Glutamatergic neuron (in vitro differentiated cells): ENCODE results near the gene ZG16. TPM values are rescaled to one million over a fixed set of nuclear protein-coding genes. Genes with fewer than 3 reads are reported as not detected.
A peak's percentile ranks its signal among the peaks of the same experiment; 100 is the strongest.

Source experiments
- DNase-seq: peaks from one replicate; pipeline ENCODE4 v3.0.0; 2022
- H3K27ac Mint-ChIP-seq: one replicate; pipeline ENCODE4 v1.8.0; 2020; ENCODE audit warnings: mild to moderate bottlenecking, mixed read lengths, inconsistent platforms; ENCODE audit not compliant: unreplicated experiment
- H3K27me3 Mint-ChIP-seq: one replicate; pipeline ENCODE4 v1.8.0; 2020; ENCODE audit warnings: mild to moderate bottlenecking, moderate library complexity, mixed read lengths, inconsistent platforms; ENCODE audit not compliant: unreplicated experiment
- H3K36me3 Mint-ChIP-seq: one replicate; pipeline ENCODE4 v1.8.0; 2020; ENCODE audit warnings: mild to moderate bottlenecking, mixed read lengths, inconsistent platforms; ENCODE audit not compliant: unreplicated experiment
- H3K4me1 Mint-ChIP-seq: one replicate; pipeline ENCODE4 v1.8.0; 2020; ENCODE audit warnings: mild to moderate bottlenecking, low read depth, mixed read lengths, inconsistent platforms; ENCODE audit not compliant: unreplicated experiment
- H3K4me3 Mint-ChIP-seq: one replicate; pipeline ENCODE4 v1.8.0; 2020; ENCODE audit warnings: mild to moderate bottlenecking, mixed read lengths, inconsistent platforms; ENCODE audit not compliant: unreplicated experiment
- H3K9me3 Mint-ChIP-seq: one replicate; pipeline ENCODE4 v1.8.0; 2020; ENCODE audit warnings: mild to moderate bottlenecking, moderate library complexity, mixed read lengths, inconsistent platforms; ENCODE audit not compliant: unreplicated experiment
- CTCF ChIP-seq: fragments of 200-600 bp; sonication (generic); IDR thresholded peaks from one replicate; pipeline ENCODE4 v1.5.0; 2021; ENCODE audit not compliant: partially characterized antibody, unreplicated experiment
- total RNA-seq: library from RNA; stranded (reverse); fragmentation: NEBNext Ultra II Directional; extraction: Animal tissue kit (Norgen Biotek cat#: 25700); gene quantifications from one replicate; pipeline ENCODE4 v1.2.1, GENCODE V29; 2021; ENCODE audit not compliant: unreplicated experiment

The ZG16 gene
- total RNA-seq, 1 donor from 2014 or later, result not detected

GRCh38 chr16:29809850-29810698, 32.0 kb downstream of the ZG16 start:
- H3K4me3 Mint-ChIP-seq, result peak overlapping the region; percentile 95

GRCh38 chr16:29810699-29811169, 32.7 kb downstream of the ZG16 start:
- Mint-ChIP-seq H3K4me1 (peaks cover 21% of the 10 kb centered on the region), H3K36me3 (no peaks in the 10 kb centered on the region), H3K27me3 (peaks cover 21% of the 10 kb centered on the region), H3K4me3 (peak overlapping the region; percentile 95), H3K27ac (peak overlapping the region; percentile 88), H3K9me3 (peaks cover 19% of the 10 kb centered on the region)
- TF ChIP-seq CTCF, result no peak
- DNase-seq, result no peak

More at GRCh38 chr16:29809850-29810698, 32.0 kb downstream of the ZG16 start:
- peaks cover 22% of the 10 kb centered on the region for H3K27me3 Mint-ChIP-seq
- TF ChIP-seq CTCF, result no peak
- no peak for DNase-seq
- H3K4me1 Mint-ChIP-seq, result peaks cover 19% of the 10 kb centered on the region
- H3K9me3 Mint-ChIP-seq, result peaks cover 18% of the 10 kb centered on the region
- H3K36me3 Mint-ChIP-seq, result no peaks in the 10 kb centered on the region
- H3K27ac Mint-ChIP-seq, result peak overlapping the region; percentile 88

GRCh38 chr16:29811170-29811895, 33.3 kb downstream of the ZG16 start:
- Mint-ChIP-seq H3K27me3 (peaks cover 24% of the 10 kb centered on the region), H3K27ac (peak overlapping the region; percentile 95), H3K36me3 (no peaks in the 10 kb centered on the region), H3K4me3 (peak overlapping the region; percentile 95), H3K9me3 (peaks cover 19% of the 10 kb centered on the region), H3K4me1 (peaks cover 21% of the 10 kb centered on the region)
- no peak for TF ChIP-seq CTCF
- DNase-seq, result peak; percentile 94

- Mint-ChIP-seq H3K27ac (peak within 1 kb of the TSS; percentile 95), H3K4me3 (peak within 1 kb of the TSS; percentile 95), H3K27me3 (peaks cover 24% of the 10 kb centered on the region), H3K36me3 (no peaks in the 10 kb centered on the region), H3K9me3 (peaks cover 19% of the 10 kb centered on the region), H3K4me1 (peaks cover 22% of the 10 kb centered on the region)
- DNase-seq, result peak; percentile 92
- no peak for TF ChIP-seq CTCF
These were observed 34.0 kb downstream of the ZG16 start, which contains the start of gene PRRT2 for GRCh38 chr16:29811896-29812665. Gene PRRT2 (plus strand): TSS chr16:29812193. CDS start chr16:29813055, 862 bp downstream.
